Right renal cortex interstitium (tissue), 3 donors: ENCODE measurements around the gene MYNN. TPM values are rescaled to one million over a fixed set of nuclear protein-coding genes. Genes with fewer than 3 reads are reported as not detected.

Source experiments
- DNase-seq, 3 donors: peaks; one replicate each; pipeline ENCODE4 v3.0.0-alpha.2; 2013; ENCODE audit warnings: low read depth in 3 of 3, low spot score in 2 of 3
- polyA plus RNA-seq, 3 donors: library from polyadenylated mRNA; unstranded; fragments of 120-200 nt; gene quantifications; one replicate each; pipeline ENCODE4 v1.2.1, GENCODE V29; 2013; ENCODE audit not compliant: insufficient read length in 3 of 3

MYNN gene
- polyA plus RNA-seq, 3 donors: 31.5 to 36.1 (median 36.0) TPM

DNA sequence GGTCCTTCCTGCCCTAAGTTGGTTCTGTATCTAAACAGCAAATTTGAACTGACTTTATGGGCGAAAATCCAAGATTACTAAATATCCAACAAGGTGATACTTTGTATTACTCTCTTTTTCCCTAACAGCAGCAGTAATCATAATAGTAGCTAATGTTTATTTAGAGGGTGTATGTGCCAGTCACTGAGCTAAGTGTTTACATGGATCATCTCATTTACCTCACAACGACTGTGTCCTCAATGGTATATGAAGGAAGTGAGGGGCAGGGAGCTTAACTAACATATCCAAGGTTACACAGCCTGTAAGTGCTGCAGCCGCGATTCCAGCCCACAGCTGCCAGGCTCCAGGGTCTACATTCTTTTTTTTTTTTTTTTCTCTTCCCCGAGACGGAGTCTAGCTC lies 49.8 kb downstream of the MYNN start:
- DNase-seq: no peak

DNA sequence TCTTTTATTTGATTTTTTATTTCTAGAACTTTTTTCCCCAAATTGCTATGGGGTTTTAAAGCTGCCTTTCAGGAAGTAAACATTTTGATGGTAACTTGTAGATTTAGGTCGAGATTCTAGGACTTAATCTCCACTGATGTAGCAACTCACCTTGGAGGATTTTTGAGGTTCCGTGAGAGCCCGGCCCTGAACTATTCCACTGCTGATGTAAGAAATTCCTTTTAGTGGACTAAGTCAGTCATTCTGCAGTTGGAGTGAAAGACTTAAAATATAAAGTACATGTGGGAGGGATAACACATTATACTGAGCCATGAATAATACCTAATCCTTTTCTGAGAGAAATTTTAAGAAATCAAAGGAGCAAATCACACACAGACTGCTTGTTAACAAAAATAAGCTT lies 52.1 kb downstream of the MYNN start:
- no peak for DNase-seq

DNA sequence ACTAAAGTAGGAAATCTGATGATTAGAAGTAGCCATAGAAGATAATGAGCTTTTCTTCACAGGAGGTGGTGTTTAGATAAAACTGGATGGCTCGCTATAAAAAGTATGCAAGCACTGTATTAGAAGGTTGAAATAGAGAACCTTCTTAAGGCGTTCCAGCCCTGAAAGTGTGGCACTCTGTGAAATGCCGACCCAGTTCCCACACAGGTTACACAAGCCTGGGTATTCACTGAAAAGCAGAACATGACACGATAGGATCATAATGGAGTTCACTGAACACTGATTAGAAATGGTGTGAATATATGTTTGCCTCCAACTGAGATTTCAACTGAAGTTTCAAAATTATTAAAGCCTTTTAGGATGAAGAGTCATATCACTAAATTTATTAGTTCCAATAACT lies 54.5 kb downstream of the MYNN start:
- no peak for DNase-seq

DNA sequence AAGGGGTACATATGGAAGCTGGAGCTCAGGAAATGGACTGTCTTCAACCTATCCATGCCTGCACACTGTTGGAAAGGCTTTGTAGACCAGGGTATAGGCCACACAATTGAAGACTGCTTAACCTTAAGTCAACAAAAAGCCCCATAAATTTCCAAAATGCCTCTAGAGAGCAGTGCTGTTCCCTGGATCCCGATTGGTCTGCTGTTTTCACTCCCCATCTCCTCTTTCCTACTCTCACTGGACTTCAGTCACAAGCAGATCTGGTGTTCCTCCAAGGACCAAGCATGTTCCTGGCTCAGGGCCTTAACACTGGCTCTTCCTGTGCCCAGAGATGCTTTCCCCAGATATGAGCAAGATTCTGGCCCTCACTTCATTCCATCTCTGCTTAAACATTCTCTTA lies 62.3 kb downstream of the MYNN start:
- DNase-seq: no peak

GRCh38 chr3:169836078-169836941 lies 63.1 kb downstream of the MYNN start:
- no peak for DNase-seq

DNA sequence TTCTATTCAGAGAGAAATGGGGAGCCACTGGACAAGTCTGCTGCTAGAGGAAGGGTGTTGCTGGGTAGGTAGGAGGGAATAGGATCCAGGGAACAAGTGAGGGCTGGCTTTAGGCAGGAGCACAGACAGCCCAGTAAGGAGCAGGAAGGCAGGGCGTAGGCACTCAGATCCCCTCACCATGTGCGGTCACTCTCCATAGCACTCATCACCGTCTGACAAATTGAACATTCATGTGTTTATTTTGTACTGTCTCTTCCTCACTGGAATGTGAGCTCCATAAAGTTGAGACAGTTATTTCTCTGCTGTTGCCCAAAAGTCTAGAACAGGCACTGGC lies 63.7 kb downstream of the MYNN start:
- DNase-seq: no peak

DNA sequence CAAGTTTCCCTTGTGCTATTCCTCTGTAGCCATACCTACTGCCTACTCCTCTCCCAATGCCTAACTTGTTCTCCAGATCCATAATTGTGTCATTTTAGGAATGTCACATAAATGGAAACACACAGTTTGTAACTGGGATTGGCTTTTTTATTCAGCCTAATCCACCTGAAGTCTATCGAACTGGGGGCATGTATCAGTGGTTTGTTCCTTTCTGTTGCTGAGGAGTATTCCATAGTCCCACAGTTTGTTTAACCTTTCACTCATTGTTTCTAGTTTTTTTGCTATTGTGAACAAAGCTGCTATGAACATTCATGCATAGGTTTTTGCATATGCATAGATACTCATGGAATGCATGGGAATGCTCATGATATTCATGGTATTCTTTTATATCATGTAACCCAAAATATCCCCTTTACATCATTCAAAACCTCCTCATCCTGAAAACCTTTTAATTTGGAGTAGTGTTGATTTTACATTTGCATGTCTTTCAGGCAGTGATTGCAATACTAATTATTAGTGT lies 65.4 kb downstream of the MYNN start:
- DNase-seq: no peak

Other genes starting within 250 kb of the MYNN start
- 100 to 1,000 TPM; 183 to 223 (median 214) TPM for gene MECOM, start 109.7 kb upstream of the MYNN start, polyA plus RNA-seq
- gene TERC, start 8.3 kb upstream of the MYNN start, polyA plus RNA-seq: under 1 TPM in 1 of 3 donors, not detected in 2; 0.33 TPM
- gene ACTRT3, start 3.8 kb upstream of the MYNN start, polyA plus RNA-seq: 1 to 10 TPM; 4.1 to 5.6 (median 5.2) TPM
- under 1 TPM; 0.08 to 0.23 (median 0.18) TPM for gene LRRIQ4, start 39.5 kb downstream of the MYNN start, polyA plus RNA-seq
- 10 to 100 TPM; 10.3 to 13.3 (median 13.1) TPM for gene LRRC34, start 39.5 kb downstream of the MYNN start, polyA plus RNA-seq
- gene LRRC31, start 96.5 kb downstream of the MYNN start, polyA plus RNA-seq: under 1 TPM; 0.17 to 0.37 (median 0.26) TPM
- gene SAMD7, start 138.2 kb downstream of the MYNN start, polyA plus RNA-seq: not detected
- gene SEC62, start 193.4 kb downstream of the MYNN start, polyA plus RNA-seq: 100 to 1,000 TPM; 210 to 215 (median 214) TPM